GM12891 (cell line): ENCODE data around the gene UBE2E1. TPM values are rescaled to one million over a fixed set of nuclear protein-coding genes. Genes with fewer than 3 reads are reported as not detected.

Experiments
- DNase-seq: peaks from one replicate; pipeline ENCODE4 v3.0.0; 2011; ENCODE audit warnings: low spot score; ENCODE audit not compliant: insufficient read length
- FAIRE-seq: peaks from 2 replicates; lab custom pipeline; 2011; peaks lifted over from hg19 to GRCh38; lab: Jason Lieb, UNC
- PAX5 ChIP-seq: IDR thresholded peaks from 2 replicates; pipeline ENCODE4 v1.6.1; 2011; ENCODE audit warnings: low read length, moderate library complexity, mild to moderate bottlenecking; ENCODE audit not compliant: insufficient read depth, severe bottlenecking
- POLR2A ChIP-seq: IDR thresholded peaks from 2 replicates; pipeline ENCODE4 v1.6.1; 2011; ENCODE audit warnings: low read depth, low read length, control low read depth
- POLR2AphosphoS5 ChIP-seq: IDR thresholded peaks from 2 replicates; pipeline ENCODE4 v1.6.1; 2011; ENCODE audit warnings: low read depth, low read length, control low read depth
- POU2F2 ChIP-seq: IDR thresholded peaks from 2 replicates; pipeline ENCODE4 v1.6.1; 2011; ENCODE audit warnings: low read depth, mild to moderate bottlenecking, control low read depth, low read length, moderate library complexity
- SPI1 ChIP-seq: IDR thresholded peaks from 2 replicates; pipeline ENCODE4 v1.6.1; 2011; ENCODE audit warnings: low read depth, low read length, control low read depth
- TAF1 ChIP-seq: IDR thresholded peaks from 2 replicates; pipeline ENCODE4 v1.6.1; 2011; ENCODE audit warnings: low read depth, low read length, control low read depth
- polyA plus RNA-seq: library from polyadenylated mRNA; unstranded; fragments of >200 nt; gene quantifications from one replicate; pipeline ENCODE4 v1.2.1, GENCODE V29; 2012; ENCODE audit warnings: low read depth, missing spikeins, inconsistent platforms; ENCODE audit not compliant: missing spikeins

UBE2E1 gene
- polyA plus RNA-seq, result 153 TPM

GRCh38 chr3:23805633-23806533 lies at the start of gene UBE2E1:
TSS of gene UBE2E1 (plus strand) at chr3:23805955. CDS start at chr3:23807270, 1,315 bp downstream.
- FAIRE-seq (peak; percentile 93), DNase-seq (peak; percentile 57)
- TF ChIP-seq TAF1, result peak; percentile 67
- TF ChIP-seq POLR2AphosphoS5, result peak; percentile 49; the same call in 1 of the 2 replicates
- no peak for TF ChIP-seq POU2F2
- TF ChIP-seq PAX5, result no peak
- TF ChIP-seq POLR2A, result peak; percentile 73
- TF ChIP-seq SPI1, result peak; percentile 87

GRCh38 chr3:23756206-23756840 lies 49.4 kb upstream of the UBE2E1 start:
- FAIRE-seq (no peak), DNase-seq (no peak)
- TF ChIP-seq SPI1, result no peak
- no peak for TF ChIP-seq POLR2AphosphoS5
- no peak for TF ChIP-seq PAX5
- TF ChIP-seq POU2F2, result no peak
- TF ChIP-seq POLR2A, result no peak
- no peak for TF ChIP-seq TAF1

GRCh38 chr3:23758253-23758838 lies 47.4 kb upstream of the UBE2E1 start:
- TF ChIP-seq POLR2A, result no peak
- TF ChIP-seq TAF1, result no peak
- TF ChIP-seq POU2F2, result no peak
- TF ChIP-seq POLR2AphosphoS5, result no peak
- no peak for TF ChIP-seq SPI1
- TF ChIP-seq PAX5, result no peak
- DNase-seq, result no peak
- no peak for FAIRE-seq

- FAIRE-seq (peak; percentile 5), DNase-seq (no peak)
- no peak for TF ChIP-seq TAF1
- TF ChIP-seq POLR2A, result no peak
- no peak for TF ChIP-seq SPI1
- no peak for TF ChIP-seq PAX5
- TF ChIP-seq POLR2AphosphoS5, result no peak
- TF ChIP-seq POU2F2, result no peak
Observed at GRCh38 chr3:23760325-23760724, 45.4 kb upstream of the UBE2E1 start.

GRCh38 chr3:23760871-23761373 lies 44.8 kb upstream of the UBE2E1 start:
- peak; percentile 96 for TF ChIP-seq POU2F2
- TF ChIP-seq POLR2AphosphoS5, result no peak
- TF ChIP-seq SPI1, result no peak
- TF ChIP-seq POLR2A, result no peak
- DNase-seq, result no peak
- no peak for FAIRE-seq

- no peak for DNase-seq
- no peak for TF ChIP-seq POU2F2
- TF ChIP-seq POLR2AphosphoS5, result no peak
- TF ChIP-seq SPI1, result no peak
- TF ChIP-seq TAF1, result no peak
- TF ChIP-seq PAX5, result no peak
- TF ChIP-seq POLR2A, result no peak
Observed at GRCh38 chr3:23761440-23761896, 44.3 kb upstream of the UBE2E1 start.

GRCh38 chr3:23762214-23762613 lies 43.5 kb upstream of the UBE2E1 start:
- DNase-seq (peak; percentile 49), FAIRE-seq (no peak)
- 0 out of 2 replicates have a peak, but pooled peaks have one; percentile 25 for TF ChIP-seq POLR2A
- no peak for TF ChIP-seq TAF1

More at GRCh38 chr3:23761440-23761896, 44.3 kb upstream of the UBE2E1 start:
- peak; percentile 94 for FAIRE-seq

- no peak for TF ChIP-seq PAX5
- TF ChIP-seq POLR2AphosphoS5, result no peak
- no peak for TF ChIP-seq POLR2A
- TF ChIP-seq SPI1, result no peak
- no peak for TF ChIP-seq TAF1
- no peak for TF ChIP-seq POU2F2
- FAIRE-seq, result no peak
- no peak for DNase-seq
Observed at GRCh38 chr3:23762759-23763477, 42.8 kb upstream of the UBE2E1 start.

GRCh38 chr3:23764407-23764806 lies 41.3 kb upstream of the UBE2E1 start:
- FAIRE-seq (no peak), DNase-seq (no peak)
- TF ChIP-seq POLR2A (no peak), SPI1 (no peak), TAF1 (no peak), PAX5 (no peak), POLR2AphosphoS5 (no peak), POU2F2 (no peak)
